HepG2 (cell line): Measurements from ENCODE around the gene METTL22. TPM values are rescaled to one million over a fixed set of nuclear protein-coding genes. Genes with fewer than 3 reads are reported as not detected.
A peak's percentile ranks its signal among the peaks of the same experiment; 100 is the strongest.

Experiments
- ATAC-seq: fragments of 200-7000 bp; cut with Tn5 transposase; 3 replicates; pipeline ENCODE4 v1.9.1; 2020; ENCODE audit warnings: mild to moderate bottlenecking, moderate library complexity
- BruUV-seq: library from RNA; stranded (reverse); fragments of 400-500 nt; replicated peaks from 2 replicates; lab custom pipeline; 2021; lab: Mats Ljungman, UMichigan
- CTCF ChIA-PET: fragments of 300-600 bp; formaldehyde crosslinking; extraction: SDS; loops from one replicate; lab custom pipeline; 2021; ENCODE audit warnings: low total read pairs, inconsistent platforms, low intra/inter-chr PET ratio; lab: Yijun Ruan, JAX
- POLR2A ChIA-PET: fragments of 350-600 bp; sonication (Branson Sonifier 250); formaldehyde crosslinking; loops from one replicate; lab custom pipeline; 2020; ENCODE audit warnings: antibody characterized with exemption, inconsistent platforms; lab: Yijun Ruan, JAX
- DNase-seq: peaks from one replicate; pipeline ENCODE4 v3.0.0-alpha.2; 2015; ENCODE audit warnings: low spot score
- FAIRE-seq: peaks from 3 replicates; lab custom pipeline; 2011; peaks lifted over from hg19 to GRCh38; lab: Jason Lieb, UNC
- H2AFZ ChIP-seq: one replicate; pipeline ENCODE4 v1.6.1; 2011; ENCODE audit warnings: low read length, inconsistent platforms
- H3K27ac ChIP-seq: fragments of 300-600 bp; 3 replicates; pipeline ENCODE4 v1.8.0; 2011; ENCODE audit warnings: mixed run types, mild to moderate bottlenecking, mixed read lengths, low read length, inconsistent platforms; ENCODE audit not compliant: insufficient read depth; ENCODE audit errors: extremely low read length
- H3K27me3 ChIP-seq, 2 experiments: fragments of 200-600 bp in 1 of 2; 2 replicates in 1 of 2; 3 replicates in 1 of 2; pipeline versions ENCODE4 v1.6.0 to v1.8.0; 2011; ENCODE audit warnings: low read length in 2 of 2, mild to moderate bottlenecking in 2 of 2, moderate library complexity in 2 of 2, inconsistent platforms in 1 of 2; ENCODE audit not compliant: insufficient read depth in 2 of 2, control insufficient read depth in 1 of 2
- H3K36me3 ChIP-seq, 2 experiments: fragments of 200-600 bp in 1 of 2; replicated peaks in 1 of 2; 2 replicates in 1 of 2; 3 replicates in 1 of 2; pipeline versions ENCODE4 v1.5.1 to v1.8.0; 2011; ENCODE audit warnings: low read length in 2 of 2, inconsistent platforms in 1 of 2; ENCODE audit not compliant: insufficient read depth in 2 of 2, control insufficient read depth in 1 of 2
- H3K4me1 ChIP-seq: 2 replicates; pipeline ENCODE4 v1.5.1; 2012; ENCODE audit warnings: low read length, inconsistent platforms; ENCODE audit not compliant: insufficient read depth
- H3K4me2 ChIP-seq: 2 replicates; pipeline ENCODE4 v1.6.0; 2011; ENCODE audit warnings: low read depth, low read length, inconsistent platforms
- H3K4me3 ChIP-seq, 3 experiments: fragments of 200-600 bp in 1 of 3; sonication (generic), shearing (Covaris generic) in 1 of 3; replicated peaks in 1 of 3; 2 replicates each; pipeline ENCODE4 v1.5.1; 2011 to 2016; ENCODE audit warnings: low read length in 3 of 3, inconsistent platforms in 2 of 3, low read depth in 2 of 3, mild to moderate bottlenecking in 2 of 3, control low read depth in 1 of 3, mixed read lengths in 1 of 3; ENCODE audit not compliant: insufficient read depth in 1 of 3
- H3K79me2 ChIP-seq: one replicate; pipeline ENCODE4 v1.6.1; 2011; ENCODE audit warnings: low read length, inconsistent platforms; ENCODE audit not compliant: insufficient read depth
- H3K9ac ChIP-seq: 2 replicates; pipeline ENCODE4 v1.6.0; 2011; ENCODE audit warnings: mild to moderate bottlenecking, low read depth, low read length, inconsistent platforms; ENCODE audit not compliant: insufficient read depth
- H3K9me3 ChIP-seq: 2 replicates; pipeline ENCODE4 v1.5.1; 2012; ENCODE audit warnings: mild to moderate bottlenecking, low read length
- H4K20me1 ChIP-seq: 2 replicates; pipeline ENCODE4 v1.6.0; 2011; ENCODE audit warnings: inconsistent platforms, mild to moderate bottlenecking, low read length, moderate library complexity; ENCODE audit not compliant: insufficient read depth
- CAMTA2 ChIP-seq: sonication (generic); formaldehyde crosslinking; IDR thresholded peaks from 2 replicates; pipeline ENCODE4 v1.4.0; 2020; ENCODE audit warnings: mild to moderate bottlenecking, missing genetic modification reagents, borderline replicate concordance
- ETV5 ChIP-seq: IDR thresholded peaks from 2 replicates; pipeline ENCODE4 v1.6.1; 2018; ENCODE audit warnings: missing biosample characterization, missing genetic modification reagents, inconsistent platforms, borderline replicate concordance
- RBAK ChIP-seq: sonication (generic); formaldehyde crosslinking; IDR thresholded peaks from 2 replicates; pipeline ENCODE4 v1.5.1; 2020; ENCODE audit warnings: mild to moderate bottlenecking, missing genetic modification reagents
- RBM22 ChIP-seq: fragments of 200-400 bp; formaldehyde crosslinking; optimal IDR thresholded peaks from 2 replicates; pipeline ENCODE3; 2017; ENCODE audit warnings: mild to moderate bottlenecking, low read length, moderate library complexity
- SPEN ChIP-seq: sonication (generic); formaldehyde crosslinking; IDR thresholded peaks from 2 replicates; pipeline ENCODE4 v1.5.1; 2020; ENCODE audit warnings: low read depth, mild to moderate bottlenecking, missing genetic modification reagents
- ZNF282 ChIP-seq: fragments of 450-650 bp; IDR thresholded peaks from 2 replicates; pipeline ENCODE4 v1.6.1; 2018; ENCODE audit not compliant: partially characterized antibody
- ZNF3 ChIP-seq: IDR thresholded peaks from 2 replicates; pipeline ENCODE4 v1.7.0; 2017; ENCODE audit warnings: inconsistent platforms
- ZNF34 ChIP-seq: sonication (generic); formaldehyde crosslinking; IDR thresholded peaks from 2 replicates; pipeline ENCODE4 v1.4.0; 2020; ENCODE audit warnings: mild to moderate bottlenecking, missing genetic modification reagents, borderline replicate concordance
- ZNF563 ChIP-seq: sonication (generic); formaldehyde crosslinking; IDR thresholded peaks from 2 replicates; pipeline ENCODE4 v1.8.0; 2022; ENCODE audit warnings: mild to moderate bottlenecking, moderate library complexity, missing genetic modification reagents
- ZNF670 ChIP-seq: sonication (generic); formaldehyde crosslinking; IDR thresholded peaks from 2 replicates; pipeline ENCODE4 v1.8.0; 2022; ENCODE audit warnings: mild to moderate bottlenecking, missing genetic modification reagents, borderline replicate concordance
- WGBS: methylation state at CpG from one replicate; pipeline ENCODE4 v1.1.6; 2017; ENCODE audit warnings: low lambda C conversion rate; 5-methylcytosine and 5-hydroxymethylcytosine counted together
- in situ Hi-C: cut with HindIII; loops from 2 replicates; pipeline ENCODE4 v1.10.0; 2017; ENCODE audit warnings: low pct_unique_long_range_greater_than_20kb; ENCODE audit not compliant: extremely low pct_ligation_motif_present
- intact Hi-C: fragments of 100-400 bp; cut with micrococcal nuclease; formaldehyde crosslinking; loops from one replicate; pipeline ENCODE4 v1.10.0; 2022; ENCODE audit not compliant: unreplicated experiment
- polyA plus RNA-seq, 8 experiments: library from polyadenylated mRNA; depleted of rRNA in 3 of 8; stranded (reverse) in 7 of 8; unstranded in 1 of 8; fragments of >200 nt; fragmentation: Illumina TruSeq in 4 of 8; extraction: Trizol in 4 of 8; gene quantifications; 2 replicates each; pipeline versions ENCODE4 v1.2.1 to v1.2.3, GENCODE V29; 2011 to 2016; ENCODE audit warnings: low read depth in 4 of 8, missing spikeins in 1 of 8, mixed read lengths in 1 of 8; ENCODE audit not compliant: insufficient read depth in 1 of 8
- total RNA-seq, 5 experiments: library from RNA; depleted of rRNA; stranded (reverse); fragments of >200 nt; fragmentation: Illumina TruSeq; extraction: Trizol; gene quantifications; 2 replicates each; pipeline ENCODE4 v1.2.3, GENCODE V29; 2016; ENCODE audit warnings: low read depth in 1 of 5
- TF ChIP-seq, protein P1 (sequence below): sonication (generic); formaldehyde crosslinking; IDR thresholded peaks from 2 replicates; pipeline ENCODE4 v1.4.0; 2020; ENCODE audit warnings: missing genetic modification reagents, borderline replicate concordance
- TF ChIP-seq, protein P2 (sequence below): sonication (generic); formaldehyde crosslinking; IDR thresholded peaks from 2 replicates; pipeline ENCODE4 v1.5.0; 2020; ENCODE audit warnings: mild to moderate bottlenecking, missing genetic modification reagents, borderline replicate concordance

The METTL22 gene
- total and polyA plus RNA-seq, 2 of the 13 experiments (the other 11 are each of a cell fraction or from before 2014, with no cell fraction given) = 36.2 to 94.8 TPM

- Histone ChIP-seq H3K9ac (no peak overlapping the region), H3K27ac (no peak overlapping the region), H3K4me1 (peaks cover 60% of the 10 kb centered on the region), H3K27me3 (no peaks in the 10 kb centered on the region), H3K36me3 (peaks cover 4 to 5% of the 10 kb centered on the region in 2 experiments; a peak in 2 of 5 replicates)
- WGBS = 88% methylated on average over 12 of the region's 12 CpGs
- ATAC-seq (no peak), FAIRE-seq (no peak)
- in situ Hi-C loops = no loop called here
- TF ChIP-seq CAMTA2 (CRISPR knock-in tag) = 0 out of 2 replicates have a peak, but pooled peaks have one; percentile 31
- no peak for TF ChIP-seq RBAK (CRISPR knock-in tag)
- TF ChIP-seq ETV5 = no peak
- TF ChIP-seq, protein P1, sequence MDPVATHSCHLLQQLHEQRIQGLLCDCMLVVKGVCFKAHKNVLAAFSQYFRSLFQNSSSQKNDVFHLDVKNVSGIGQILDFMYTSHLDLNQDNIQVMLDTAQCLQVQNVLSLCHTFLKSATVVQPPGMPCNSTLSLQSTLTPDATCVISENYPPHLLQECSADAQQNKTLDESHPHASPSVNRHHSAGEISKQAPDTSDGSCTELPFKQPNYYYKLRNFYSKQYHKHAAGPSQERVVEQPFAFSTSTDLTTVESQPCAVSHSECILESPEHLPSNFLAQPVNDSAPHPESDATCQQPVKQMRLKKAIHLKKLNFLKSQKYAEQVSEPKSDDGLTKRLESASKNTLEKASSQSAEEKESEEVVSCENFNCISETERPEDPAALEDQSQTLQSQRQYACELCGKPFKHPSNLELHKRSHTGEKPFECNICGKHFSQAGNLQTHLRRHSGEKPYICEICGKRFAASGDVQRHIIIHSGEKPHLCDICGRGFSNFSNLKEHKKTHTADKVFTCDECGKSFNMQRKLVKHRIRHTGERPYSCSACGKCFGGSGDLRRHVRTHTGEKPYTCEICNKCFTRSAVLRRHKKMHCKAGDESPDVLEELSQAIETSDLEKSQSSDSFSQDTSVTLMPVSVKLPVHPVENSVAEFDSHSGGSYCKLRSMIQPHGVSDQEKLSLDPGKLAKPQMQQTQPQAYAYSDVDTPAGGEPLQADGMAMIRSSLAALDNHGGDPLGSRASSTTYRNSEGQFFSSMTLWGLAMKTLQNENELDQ (CRISPR knock-in tag) = no peak
- TF ChIP-seq ZNF563 = no peak
- TF ChIP-seq SPEN (CRISPR knock-in tag) = no peak
- TF ChIP-seq, protein P2, sequence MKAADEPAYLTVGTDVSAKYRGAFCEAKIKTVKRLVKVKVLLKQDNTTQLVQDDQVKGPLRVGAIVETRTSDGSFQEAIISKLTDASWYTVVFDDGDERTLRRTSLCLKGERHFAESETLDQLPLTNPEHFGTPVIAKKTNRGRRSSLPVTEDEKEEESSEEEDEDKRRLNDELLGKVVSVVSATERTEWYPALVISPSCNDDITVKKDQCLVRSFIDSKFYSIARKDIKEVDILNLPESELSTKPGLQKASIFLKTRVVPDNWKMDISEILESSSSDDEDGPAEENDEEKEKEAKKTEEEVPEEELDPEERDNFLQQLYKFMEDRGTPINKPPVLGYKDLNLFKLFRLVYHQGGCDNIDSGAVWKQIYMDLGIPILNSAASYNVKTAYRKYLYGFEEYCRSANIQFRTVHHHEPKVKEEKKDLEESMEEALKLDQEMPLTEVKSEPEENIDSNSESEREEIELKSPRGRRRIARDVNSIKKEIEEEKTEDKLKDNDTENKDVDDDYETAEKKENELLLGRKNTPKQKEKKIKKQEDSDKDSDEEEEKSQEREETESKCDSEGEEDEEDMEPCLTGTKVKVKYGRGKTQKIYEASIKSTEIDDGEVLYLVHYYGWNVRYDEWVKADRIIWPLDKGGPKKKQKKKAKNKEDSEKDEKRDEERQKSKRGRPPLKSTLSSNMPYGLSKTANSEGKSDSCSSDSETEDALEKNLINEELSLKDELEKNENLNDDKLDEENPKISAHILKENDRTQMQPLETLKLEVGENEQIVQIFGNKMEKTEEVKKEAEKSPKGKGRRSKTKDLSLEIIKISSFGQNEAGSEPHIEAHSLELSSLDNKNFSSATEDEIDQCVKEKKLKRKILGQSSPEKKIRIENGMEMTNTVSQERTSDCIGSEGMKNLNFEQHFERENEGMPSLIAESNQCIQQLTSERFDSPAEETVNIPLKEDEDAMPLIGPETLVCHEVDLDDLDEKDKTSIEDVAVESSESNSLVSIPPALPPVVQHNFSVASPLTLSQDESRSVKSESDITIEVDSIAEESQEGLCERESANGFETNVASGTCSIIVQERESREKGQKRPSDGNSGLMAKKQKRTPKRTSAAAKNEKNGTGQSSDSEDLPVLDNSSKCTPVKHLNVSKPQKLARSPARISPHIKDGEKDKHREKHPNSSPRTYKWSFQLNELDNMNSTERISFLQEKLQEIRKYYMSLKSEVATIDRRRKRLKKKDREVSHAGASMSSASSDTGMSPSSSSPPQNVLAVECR (CRISPR knock-in tag) = no peak
- TF ChIP-seq RBM22 = peak; percentile 75
- TF ChIP-seq ZNF670 (CRISPR knock-in tag) = no peak
- no peak for TF ChIP-seq ZNF34 (CRISPR knock-in tag)
- no peak for TF ChIP-seq ZNF3 (CRISPR knock-in tag)
- no peak for TF ChIP-seq ZNF282
- TF ChIP-seq, all 625 proteins: peak for 2
- H2AFZ ChIP-seq = no peak overlapping the region
- no peaks in the 10 kb centered on the region for H3K79me2 ChIP-seq
- intact Hi-C loops = no loop called here
- no peak overlapping the region for H3K4me2 ChIP-seq
- DNase-seq = no peak
- BruUV-seq = no TSS peak
- H3K9me3 ChIP-seq = no peaks in the 10 kb centered on the region
- POLR2A ChIA-PET = no interaction called here
- H3K4me3 ChIP-seq = no peak overlapping the region
- CTCF ChIA-PET = no interaction called here
- no peaks in the 10 kb centered on the region for H4K20me1 ChIP-seq
These were observed 75.4 kb downstream of the METTL22 start for GRCh38 chr16:8696880-8697279.
